COR-L47 (cell line): ENCODE data around the gene ANO1.

Experiments
- DNase-seq: peaks from one replicate; lab custom pipeline; 2025; lab: John Stamatoyannopoulos, UW

Gene ANO1

GRCh38 chr11:70138403-70138802 lies 60.3 kb downstream of the ANO1 start:
- DNase-seq: no peak

- no peak for DNase-seq
Measured at GRCh38 chr11:70139785-70140410, 61.8 kb downstream of the ANO1 start.

- DNase-seq: no peak
Measured at GRCh38 chr11:70140711-70141485, 62.8 kb downstream of the ANO1 start.

GRCh38 chr11:70141486-70142220 lies 63.5 kb downstream of the ANO1 start:
- DNase-seq: peak; percentile 82

GRCh38 chr11:70142221-70142875 lies 64.2 kb downstream of the ANO1 start:
- peak; percentile 50 for DNase-seq

- no peak for DNase-seq
Measured at GRCh38 chr11:70144262-70144661, 66.1 kb downstream of the ANO1 start.

GRCh38 chr11:70145071-70145470 lies 67.0 kb downstream of the ANO1 start:
- DNase-seq: no peak

- DNase-seq: no peak
Measured at GRCh38 chr11:70145841-70146240, 67.7 kb downstream of the ANO1 start.

GRCh38 chr11:70146299-70146698 lies 68.2 kb downstream of the ANO1 start:
- DNase-seq: no peak

GRCh38 chr11:70146895-70147520 lies 68.9 kb downstream of the ANO1 start:
- DNase-seq: peak; percentile 82

GRCh38 chr11:70147668-70148067 lies 69.6 kb downstream of the ANO1 start:
- DNase-seq: no peak

- no peak for DNase-seq
Measured at GRCh38 chr11:70151671-70152070, 73.6 kb downstream of the ANO1 start.

GRCh38 chr11:70153133-70153727 lies 75.1 kb downstream of the ANO1 start:
- no peak for DNase-seq

GRCh38 chr11:70155386-70155785 lies 77.3 kb downstream of the ANO1 start:
- DNase-seq: no peak

GRCh38 chr11:70156291-70157037 lies 78.3 kb downstream of the ANO1 start:
- no peak for DNase-seq

GRCh38 chr11:70158201-70158600 lies 80.1 kb downstream of the ANO1 start:
- no peak for DNase-seq

- no peak for DNase-seq
Measured at GRCh38 chr11:70158757-70159389, 80.8 kb downstream of the ANO1 start.

GRCh38 chr11:70159627-70160570 lies 81.8 kb downstream of the ANO1 start:
- DNase-seq: peak; percentile 64

GRCh38 chr11:70161043-70161625 lies 83.0 kb downstream of the ANO1 start:
- no peak for DNase-seq
